T-helper 2 cell (primary cell): ENCODE measurements around the gene STAG2.
"Not testable (repeated sequence)": the region's sequence is repeated elsewhere in the genome, so short reads cannot be mapped to it uniquely, and the experiment has no call there.

Experiments used
- DNase-seq, 5 experiments: peaks; one replicate each; pipeline versions ENCODE4 v3.0.0 to v3.0.0-alpha.2; 2012 to 2022

Gene STAG2

DNA sequence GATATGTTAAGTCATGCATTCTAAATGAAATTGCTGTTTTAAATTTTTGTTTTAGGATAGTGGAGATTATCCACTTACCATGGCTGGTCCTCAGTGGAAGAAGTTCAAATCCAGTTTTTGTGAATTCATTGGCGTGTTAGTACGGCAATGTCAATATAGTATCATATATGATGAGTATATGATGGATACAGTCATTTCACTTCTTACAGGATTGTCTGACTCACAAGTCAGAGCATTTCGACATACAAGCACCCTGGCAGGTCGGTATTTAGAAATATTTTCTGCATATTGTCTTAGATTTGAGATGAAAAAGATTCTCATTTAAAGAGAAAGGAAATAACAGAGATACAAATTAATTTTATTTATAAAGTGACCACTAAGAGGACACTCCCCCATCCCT, 83.6 kb downstream of the STAG2 start:
- DNase-seq: no peak

- DNase-seq: not testable (repeated sequence)
Observed at GRCh38 chrX:124084417-124084816, 122.9 kb downstream of the STAG2 start.

GRCh38 chrX:124085063-124085462, 123.6 kb downstream of the STAG2 start:
- no peak for DNase-seq

DNA sequence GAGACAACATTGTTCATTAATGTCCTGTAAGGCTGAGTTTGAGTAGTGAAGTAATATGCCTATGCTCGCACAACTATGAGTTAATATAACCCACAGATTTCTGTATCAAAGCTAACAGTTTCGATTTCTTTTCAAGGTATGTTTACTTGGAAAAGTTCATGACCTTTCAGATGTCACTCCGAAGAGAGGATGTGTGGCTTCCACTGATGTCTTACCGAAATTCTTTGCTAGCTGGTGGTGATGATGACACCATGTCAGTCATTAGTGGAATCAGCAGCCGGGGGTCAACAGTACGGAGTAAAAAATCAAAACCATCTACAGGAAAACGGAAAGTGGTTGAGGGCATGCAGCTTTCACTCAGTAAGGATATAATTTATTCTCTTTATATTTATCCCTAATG, 124.9 kb downstream of the STAG2 start:
- DNase-seq: peak in 3 of 5 experiments; percentile 6 to 84 (median 34)

- DNase-seq: no peak
Observed at GRCh38 chrX:124087000-124087746, 125.7 kb downstream of the STAG2 start.

DNA sequence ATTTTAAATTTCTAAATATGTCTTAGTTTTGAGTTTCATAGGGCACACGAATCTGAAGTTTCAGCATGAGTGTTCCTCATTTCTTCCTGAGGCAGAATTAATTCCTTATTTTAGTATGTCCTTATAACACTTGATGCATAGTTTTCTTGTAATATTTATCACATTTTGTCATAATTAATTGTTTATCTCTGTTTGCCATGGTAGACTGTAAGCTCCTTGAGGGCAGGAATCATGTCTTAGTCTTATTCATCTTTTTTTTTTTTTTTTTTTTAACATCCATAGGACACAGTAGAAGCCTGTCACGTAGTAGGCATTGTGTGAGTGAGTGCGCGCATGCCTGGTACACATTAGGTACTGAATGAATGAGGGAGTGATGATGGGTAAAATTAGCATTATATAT, 131.7 kb downstream of the STAG2 start:
- DNase-seq: no peak

DNA sequence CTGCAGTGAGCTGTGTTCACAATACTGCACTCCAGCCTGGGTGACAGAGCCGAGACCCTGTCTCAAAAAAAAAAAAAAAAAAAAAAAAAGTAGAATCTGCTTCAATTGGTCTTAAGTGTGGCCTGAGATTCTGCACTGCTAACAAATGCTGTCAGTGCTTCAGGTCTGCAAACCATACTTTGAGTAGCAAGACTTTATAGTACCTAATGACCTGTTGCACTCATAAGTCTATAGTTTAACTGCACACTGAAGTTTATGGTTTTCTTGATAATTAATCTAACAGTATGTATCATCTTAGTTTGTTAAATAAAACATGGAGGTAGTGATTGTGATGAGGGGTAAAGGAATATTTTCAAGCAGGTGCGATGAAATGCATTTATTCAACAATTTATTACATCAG, 135.6 kb downstream of the STAG2 start:
- DNase-seq: no peak

DNA sequence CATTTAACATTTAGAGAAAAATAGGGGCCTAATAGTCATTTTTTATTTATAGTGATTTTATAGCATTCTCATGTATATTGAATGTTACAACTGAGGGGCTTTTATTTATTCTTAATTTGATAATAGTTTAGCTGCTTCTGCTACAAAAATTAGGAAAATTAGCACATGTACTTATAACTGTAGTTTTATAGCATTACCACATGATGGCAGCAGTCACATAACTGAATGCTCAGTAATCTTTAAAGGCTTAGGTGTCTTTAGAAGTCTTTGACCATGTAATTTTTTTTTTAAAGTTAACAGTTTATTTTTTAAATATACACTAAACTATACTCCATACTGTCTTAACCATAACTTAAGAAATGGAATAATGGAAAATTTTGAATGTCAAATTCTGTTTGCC, 136.6 kb downstream of the STAG2 start:
- DNase-seq: peak in 1 of 5 experiments; percentile 50

DNA sequence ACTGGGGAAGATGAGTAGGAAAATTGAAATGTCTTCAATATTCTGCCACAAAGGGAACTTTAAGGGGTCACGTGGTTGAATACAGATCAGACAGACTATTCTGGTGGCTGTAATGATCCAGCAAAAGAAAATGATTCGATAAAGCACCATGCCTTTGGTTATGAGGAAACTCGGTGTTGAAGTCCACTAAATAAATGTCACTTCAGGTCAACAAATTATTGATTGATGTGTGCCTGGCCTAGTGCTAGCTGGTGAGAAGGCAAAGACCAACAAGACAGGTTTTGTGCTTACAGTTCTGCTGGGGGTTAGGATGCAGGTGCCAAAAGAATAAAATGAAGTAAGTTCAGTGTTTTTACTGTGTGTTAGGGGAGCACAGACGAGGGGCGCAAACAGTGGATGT, 142.5 kb downstream of the STAG2 start:
- DNase-seq: no peak

- not testable (repeated sequence) for DNase-seq
Observed at GRCh38 chrX:124104512-124104911, 143.0 kb downstream of the STAG2 start.

DNA sequence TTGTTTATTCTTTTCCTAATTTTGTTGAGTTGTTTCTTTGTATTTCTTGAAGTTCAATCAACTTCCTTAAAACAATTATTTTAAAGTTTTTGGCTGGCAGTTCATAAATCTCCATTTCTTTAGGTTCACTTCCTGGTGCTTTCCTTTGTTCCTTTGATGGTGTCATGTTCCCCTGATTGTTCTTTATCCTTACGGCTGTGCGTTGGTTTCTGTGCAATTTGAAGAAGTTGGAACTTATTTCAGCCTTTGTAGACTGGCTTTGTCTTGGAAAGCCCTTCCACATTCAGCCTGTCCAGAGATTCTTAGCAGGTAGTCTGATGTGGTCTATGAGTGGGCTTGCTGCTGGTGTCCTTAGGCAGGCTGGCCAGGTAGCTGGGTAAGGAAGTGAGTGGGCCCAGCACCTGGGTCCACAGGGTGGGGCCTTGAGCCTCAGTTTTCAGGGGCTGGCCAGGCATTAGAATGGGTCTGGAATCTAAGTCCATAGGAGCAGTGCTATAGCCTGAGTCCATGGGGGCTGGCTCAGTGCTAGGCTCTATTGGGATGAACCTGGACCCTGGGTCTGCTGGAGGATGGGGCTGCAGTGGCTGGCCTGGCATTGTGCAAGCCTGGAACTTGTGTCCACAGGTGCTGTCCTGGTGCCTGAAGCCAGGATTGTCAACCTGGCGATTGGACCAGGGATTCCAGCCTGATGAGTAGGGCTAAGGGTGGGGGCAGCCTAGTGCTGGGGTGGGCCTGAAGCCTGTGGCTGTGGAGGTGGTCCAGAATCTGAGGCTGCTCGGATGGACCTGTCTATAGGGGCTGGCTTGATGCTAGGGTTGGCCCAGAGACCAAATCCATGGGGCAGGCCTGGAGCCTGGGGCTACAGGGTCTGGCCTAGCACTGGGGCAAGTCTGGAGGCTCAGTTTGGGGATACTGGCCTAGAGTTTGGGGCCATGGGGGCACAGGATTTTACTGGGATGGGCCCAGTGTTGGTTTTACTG, 152.4 kb downstream of the STAG2 start:
- DNase-seq: no peak

- no peak for DNase-seq
Observed at GRCh38 chrX:124117325-124117724, 155.8 kb downstream of the STAG2 start.

DNA sequence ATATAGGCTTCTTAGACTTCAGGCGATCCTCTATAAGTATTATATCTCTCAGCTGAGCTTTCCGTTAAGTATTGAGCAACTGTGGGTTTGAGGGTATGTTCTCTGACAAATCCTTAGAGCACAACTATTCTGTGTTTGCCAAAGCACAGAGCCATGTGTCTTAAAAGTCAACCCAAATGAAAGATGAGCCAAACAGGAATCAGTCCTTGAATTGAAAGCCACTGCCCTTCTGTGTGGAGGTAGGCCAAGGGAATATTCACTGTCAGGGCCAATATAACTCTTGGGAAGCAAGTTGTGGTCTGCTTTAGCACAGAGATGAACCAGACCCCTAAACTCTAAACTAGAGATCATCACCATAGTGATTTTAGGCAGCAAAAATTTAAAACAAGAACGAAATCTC, 164.0 kb downstream of the STAG2 start:
- DNase-seq: no peak

- no peak for DNase-seq
Observed at GRCh38 chrX:124127496-124127895, 166.0 kb downstream of the STAG2 start.

DNA sequence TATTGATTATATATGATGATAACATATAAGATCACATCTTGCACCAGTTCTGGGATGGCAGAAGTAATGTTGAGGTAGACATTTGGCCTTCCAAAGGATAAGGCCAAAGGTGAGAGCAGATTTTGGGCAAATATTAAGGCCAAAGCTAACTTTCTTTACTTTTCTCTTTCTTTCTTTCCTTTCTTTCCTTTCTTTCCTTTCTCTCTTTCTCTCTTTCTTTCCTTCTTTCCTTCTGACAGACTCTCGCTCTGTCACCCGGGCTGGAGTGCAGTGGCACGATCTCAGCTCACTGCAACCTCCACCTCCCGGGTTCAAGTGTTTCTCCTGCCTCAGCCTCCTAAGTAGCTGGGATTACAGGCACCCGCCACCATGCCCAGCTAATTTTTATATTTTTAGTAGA, 170.9 kb downstream of the STAG2 start:
- not testable (repeated sequence) for DNase-seq

DNA sequence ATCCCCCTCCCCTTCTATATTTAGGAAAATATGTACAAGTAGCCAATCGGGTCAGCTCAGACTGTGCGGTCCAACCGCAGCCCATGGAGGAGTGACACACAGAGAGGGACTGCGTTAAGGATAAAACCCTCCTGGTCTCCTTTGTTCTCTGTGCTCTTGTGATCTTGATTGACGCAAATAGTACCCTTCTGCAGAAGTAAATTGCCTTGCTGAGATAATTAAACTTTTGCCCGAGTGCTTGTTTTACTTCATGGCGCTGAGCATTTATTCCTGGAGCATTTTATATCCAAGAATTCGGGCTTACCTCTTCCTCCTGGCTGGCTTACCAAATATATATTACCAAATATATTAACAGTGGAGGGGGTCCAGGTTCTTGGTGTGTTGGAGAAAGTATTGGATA, 184.2 kb downstream of the STAG2 start:
- no peak for DNase-seq

GRCh38 chrX:124151195-124151594, 189.7 kb downstream of the STAG2 start:
- no peak for DNase-seq
